Jurkat, Clone E6-1 (cell line): ENCODE data around the gene PLGRKT.
"Not testable (repeated sequence)": the region's sequence is repeated elsewhere in the genome, so short reads cannot be mapped to it uniquely, and the experiment has no call there.

Experiments used
- DNase-seq: peaks from one replicate; pipeline ENCODE4 v3.0.0-alpha.2; 2011; ENCODE audit warnings: low read depth, low spot score
- H3K4me3 ChIP-seq: 2 replicates; pipeline ENCODE4 v1.5.1; 2011; ENCODE audit warnings: mild to moderate bottlenecking, low read length, control low read depth, moderate library complexity

Gene PLGRKT

GRCh38 chr9:5338992-5339981 lies 98.4 kb downstream of the PLGRKT start, which contains the start of gene RLN1:
Gene RLN1 (minus strand): TSS chr9:5339876. CDS start chr9:5339746, 130 bp downstream.
- not testable (repeated sequence) for H3K4me3 ChIP-seq, DNase-seq

GRCh38 chr9:5336688-5337087 lies 101.0 kb downstream of the PLGRKT start:
- H3K4me3 ChIP-seq: no peak overlapping the region
- DNase-seq: peak; percentile 52

GRCh38 chr9:5331276-5331675 lies 106.4 kb downstream of the PLGRKT start:
- not testable (repeated sequence) for DNase-seq, H3K4me3 ChIP-seq

- H3K4me3 ChIP-seq: no peak overlapping the region
- no peak for DNase-seq
Observed at GRCh38 chr9:5326893-5327548, 110.7 kb downstream of the PLGRKT start.

- no peak overlapping the region for H3K4me3 ChIP-seq
- peak; percentile 28 for DNase-seq
Observed at GRCh38 chr9:5326187-5326586, 111.5 kb downstream of the PLGRKT start.

GRCh38 chr9:5321601-5322000 lies 116.1 kb downstream of the PLGRKT start:
- not testable (repeated sequence) for DNase-seq, H3K4me3 ChIP-seq

GRCh38 chr9:5321058-5321457 lies 116.7 kb downstream of the PLGRKT start:
- DNase-seq: no peak

GRCh38 chr9:5316406-5316805 lies 121.3 kb downstream of the PLGRKT start:
- not testable (repeated sequence) for DNase-seq, H3K4me3 ChIP-seq

More at GRCh38 chr9:5321058-5321457, 116.7 kb downstream of the PLGRKT start:
- no peak overlapping the region for H3K4me3 ChIP-seq

- no peak overlapping the region for H3K4me3 ChIP-seq
- no peak for DNase-seq
Observed at GRCh38 chr9:5315187-5315923, 122.4 kb downstream of the PLGRKT start.

- DNase-seq: no peak
- H3K4me3 ChIP-seq: no peak overlapping the region
Observed at GRCh38 chr9:5310851-5311250, 126.9 kb downstream of the PLGRKT start.
